HCT116 (cell line): ENCODE results near the gene USP9Y.

ENCODE experiments used
- ELF1 ChIP-seq: IDR thresholded peaks from 2 replicates; pipeline ENCODE4 v1.6.1; 2012; ENCODE audit warnings: low read depth, borderline replicate concordance
- EZH2 ChIP-seq: fragments of 200-600 bp; sonication (generic); IDR thresholded peaks from 2 replicates; pipeline ENCODE4 v1.6.1; 2017; ENCODE audit warnings: antibody characterized with exemption, mixed run types
- EZH2phosphoT487 ChIP-seq: fragments of 200-600 bp; IDR thresholded peaks from 2 replicates; pipeline ENCODE4 v1.6.1; 2018; ENCODE audit warnings: antibody characterized with exemption, borderline replicate concordance
- JUND ChIP-seq: IDR thresholded peaks from 2 replicates; pipeline ENCODE4 v1.6.1; 2012
- MAX ChIP-seq: IDR thresholded peaks from 2 replicates; pipeline ENCODE4 v1.6.1; 2012
- POLR2A ChIP-seq: IDR thresholded peaks from 2 replicates; pipeline ENCODE4 v1.7.0; 2011; ENCODE audit warnings: borderline replicate concordance; ENCODE audit not compliant: insufficient read depth, insufficient read length; ENCODE audit errors: extremely low read depth
- POLR2AphosphoS5 ChIP-seq: IDR thresholded peaks from 2 replicates; pipeline ENCODE4 v1.6.1; 2011; ENCODE audit warnings: mild to moderate bottlenecking, low read depth, low read length, moderate library complexity
- RAD21 ChIP-seq: IDR thresholded peaks from 2 replicates; pipeline ENCODE4 v1.6.1; 2012; ENCODE audit warnings: low read depth, mild to moderate bottlenecking
- SRF ChIP-seq: IDR thresholded peaks from 2 replicates; pipeline ENCODE4 v1.6.1; 2012; ENCODE audit warnings: low read depth
- YY1 ChIP-seq: IDR thresholded peaks from 2 replicates; pipeline ENCODE4 v1.6.1; 2011; ENCODE audit warnings: low read length, low read depth, moderate library complexity, mild to moderate bottlenecking; ENCODE audit not compliant: insufficient replicate concordance; ENCODE audit errors: extremely low read depth
- ZNF274 ChIP-seq: fragments of 200-500 bp; sonication (Bioruptor generic); IDR thresholded peaks from 2 replicates; pipeline ENCODE4 v1.6.1; 2014; ENCODE audit warnings: mild to moderate bottlenecking, low read depth, low read length, inconsistent platforms
- TF ChIP-seq, protein P1 (sequence below), 3 experiments: fragments of 200-600 bp in 1 of 3; sonication (generic) in 1 of 3; IDR thresholded peaks in 2 of 3; conservative IDR thresholded peaks in 1 of 3; 2 replicates each; pipeline ENCODE4 v1.5.1; 2012 to 2017; ENCODE audit warnings: low read depth in 2 of 3, low read length in 2 of 3, antibody characterized with exemption in 1 of 3, borderline replicate concordance in 1 of 3, control low read depth in 1 of 3, mild to moderate bottlenecking in 1 of 3, mixed read lengths in 1 of 3, mixed run types in 1 of 3, moderate library complexity in 1 of 3; ENCODE audit not compliant: insufficient read depth in 1 of 3
- TF ChIP-seq, protein P2 (sequence below): IDR thresholded peaks from 2 replicates; pipeline ENCODE4 v1.6.1; 2012; ENCODE audit warnings: low read depth

GRCh38 chrY:12765976-12766375 is 64.9 kb downstream of the USP9Y start:
- no peak for TF ChIP-seq JUND
- TF ChIP-seq EZH2: no peak
- TF ChIP-seq, protein P1, sequence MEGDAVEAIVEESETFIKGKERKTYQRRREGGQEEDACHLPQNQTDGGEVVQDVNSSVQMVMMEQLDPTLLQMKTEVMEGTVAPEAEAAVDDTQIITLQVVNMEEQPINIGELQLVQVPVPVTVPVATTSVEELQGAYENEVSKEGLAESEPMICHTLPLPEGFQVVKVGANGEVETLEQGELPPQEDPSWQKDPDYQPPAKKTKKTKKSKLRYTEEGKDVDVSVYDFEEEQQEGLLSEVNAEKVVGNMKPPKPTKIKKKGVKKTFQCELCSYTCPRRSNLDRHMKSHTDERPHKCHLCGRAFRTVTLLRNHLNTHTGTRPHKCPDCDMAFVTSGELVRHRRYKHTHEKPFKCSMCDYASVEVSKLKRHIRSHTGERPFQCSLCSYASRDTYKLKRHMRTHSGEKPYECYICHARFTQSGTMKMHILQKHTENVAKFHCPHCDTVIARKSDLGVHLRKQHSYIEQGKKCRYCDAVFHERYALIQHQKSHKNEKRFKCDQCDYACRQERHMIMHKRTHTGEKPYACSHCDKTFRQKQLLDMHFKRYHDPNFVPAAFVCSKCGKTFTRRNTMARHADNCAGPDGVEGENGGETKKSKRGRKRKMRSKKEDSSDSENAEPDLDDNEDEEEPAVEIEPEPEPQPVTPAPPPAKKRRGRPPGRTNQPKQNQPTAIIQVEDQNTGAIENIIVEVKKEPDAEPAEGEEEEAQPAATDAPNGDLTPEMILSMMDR (IDR thresholded peaks at IDR 0.05 in 2 of 3, conservative IDR thresholded peaks at IDR 0.05 in 1 of 3; ENCODE audit: borderline replicate concordance in 1 of 3, insufficient read depth in 1 of 3, low read depth in 2 of 3, low read length in 2 of 3): no peak
- TF ChIP-seq YY1: no peak
- no peak for TF ChIP-seq SRF
- no peak for TF ChIP-seq POLR2A
- no peak for TF ChIP-seq EZH2phosphoT487
- TF ChIP-seq POLR2AphosphoS5: no peak
- no peak for TF ChIP-seq ELF1
- no peak for TF ChIP-seq ZNF274
- no peak for TF ChIP-seq MAX
- no peak for TF ChIP-seq RAD21
- TF ChIP-seq, protein P2, sequence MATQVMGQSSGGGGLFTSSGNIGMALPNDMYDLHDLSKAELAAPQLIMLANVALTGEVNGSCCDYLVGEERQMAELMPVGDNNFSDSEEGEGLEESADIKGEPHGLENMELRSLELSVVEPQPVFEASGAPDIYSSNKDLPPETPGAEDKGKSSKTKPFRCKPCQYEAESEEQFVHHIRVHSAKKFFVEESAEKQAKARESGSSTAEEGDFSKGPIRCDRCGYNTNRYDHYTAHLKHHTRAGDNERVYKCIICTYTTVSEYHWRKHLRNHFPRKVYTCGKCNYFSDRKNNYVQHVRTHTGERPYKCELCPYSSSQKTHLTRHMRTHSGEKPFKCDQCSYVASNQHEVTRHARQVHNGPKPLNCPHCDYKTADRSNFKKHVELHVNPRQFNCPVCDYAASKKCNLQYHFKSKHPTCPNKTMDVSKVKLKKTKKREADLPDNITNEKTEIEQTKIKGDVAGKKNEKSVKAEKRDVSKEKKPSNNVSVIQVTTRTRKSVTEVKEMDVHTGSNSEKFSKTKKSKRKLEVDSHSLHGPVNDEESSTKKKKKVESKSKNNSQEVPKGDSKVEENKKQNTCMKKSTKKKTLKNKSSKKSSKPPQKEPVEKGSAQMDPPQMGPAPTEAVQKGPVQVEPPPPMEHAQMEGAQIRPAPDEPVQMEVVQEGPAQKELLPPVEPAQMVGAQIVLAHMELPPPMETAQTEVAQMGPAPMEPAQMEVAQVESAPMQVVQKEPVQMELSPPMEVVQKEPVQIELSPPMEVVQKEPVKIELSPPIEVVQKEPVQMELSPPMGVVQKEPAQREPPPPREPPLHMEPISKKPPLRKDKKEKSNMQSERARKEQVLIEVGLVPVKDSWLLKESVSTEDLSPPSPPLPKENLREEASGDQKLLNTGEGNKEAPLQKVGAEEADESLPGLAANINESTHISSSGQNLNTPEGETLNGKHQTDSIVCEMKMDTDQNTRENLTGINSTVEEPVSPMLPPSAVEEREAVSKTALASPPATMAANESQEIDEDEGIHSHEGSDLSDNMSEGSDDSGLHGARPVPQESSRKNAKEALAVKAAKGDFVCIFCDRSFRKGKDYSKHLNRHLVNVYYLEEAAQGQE: no peak
